ENCODE data around the gene QPRT.

DNA sequence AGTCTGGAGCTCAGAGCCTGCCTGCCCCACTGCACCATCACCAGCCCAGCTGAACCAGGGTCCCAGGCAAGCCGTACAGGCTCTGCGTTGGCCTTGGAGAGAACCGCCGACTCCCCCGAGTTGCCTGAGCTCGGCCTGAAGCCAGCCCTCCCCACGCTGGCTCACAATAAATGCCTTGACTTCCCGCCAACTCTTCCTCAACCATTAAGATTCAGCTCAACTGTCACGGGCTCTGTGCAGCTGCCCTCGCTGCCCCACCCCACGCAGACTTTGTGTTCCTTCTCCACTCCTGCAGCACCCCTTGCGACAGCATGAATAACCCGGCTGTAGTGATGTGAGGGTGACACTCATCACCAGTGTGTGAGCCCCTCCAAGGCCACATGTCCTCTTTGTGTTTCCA is 4.8 kb upstream of the QPRT start:
- TF ChIP-seq, protein P1, sequence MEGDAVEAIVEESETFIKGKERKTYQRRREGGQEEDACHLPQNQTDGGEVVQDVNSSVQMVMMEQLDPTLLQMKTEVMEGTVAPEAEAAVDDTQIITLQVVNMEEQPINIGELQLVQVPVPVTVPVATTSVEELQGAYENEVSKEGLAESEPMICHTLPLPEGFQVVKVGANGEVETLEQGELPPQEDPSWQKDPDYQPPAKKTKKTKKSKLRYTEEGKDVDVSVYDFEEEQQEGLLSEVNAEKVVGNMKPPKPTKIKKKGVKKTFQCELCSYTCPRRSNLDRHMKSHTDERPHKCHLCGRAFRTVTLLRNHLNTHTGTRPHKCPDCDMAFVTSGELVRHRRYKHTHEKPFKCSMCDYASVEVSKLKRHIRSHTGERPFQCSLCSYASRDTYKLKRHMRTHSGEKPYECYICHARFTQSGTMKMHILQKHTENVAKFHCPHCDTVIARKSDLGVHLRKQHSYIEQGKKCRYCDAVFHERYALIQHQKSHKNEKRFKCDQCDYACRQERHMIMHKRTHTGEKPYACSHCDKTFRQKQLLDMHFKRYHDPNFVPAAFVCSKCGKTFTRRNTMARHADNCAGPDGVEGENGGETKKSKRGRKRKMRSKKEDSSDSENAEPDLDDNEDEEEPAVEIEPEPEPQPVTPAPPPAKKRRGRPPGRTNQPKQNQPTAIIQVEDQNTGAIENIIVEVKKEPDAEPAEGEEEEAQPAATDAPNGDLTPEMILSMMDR (IDR thresholded peaks at IDR 0.05), result no peak
- TF ChIP-seq POLR2A (IDR thresholded peaks at IDR 0.05), result no peak

Data from adrenal gland (tissue), 5 donors.